ENCODE measurements around the gene GPR87. TPM values are rescaled to one million over a fixed set of nuclear protein-coding genes. Genes with fewer than 3 reads are reported as not detected.
A peak's percentile ranks its signal among the peaks of the same experiment; 100 is the strongest.

The GPR87 gene
- total and polyA plus RNA-seq, 7 donors, result not detected

- Histone ChIP-seq H3K27ac (no peak overlapping the region), H3K27me3 (ENCODE audit: insufficient read depth in 3 of 3, low read length in 2 of 3) (no peaks in the 10 kb centered on the region), H3K4me1 (no peaks in the 10 kb centered on the region), H3K36me3 (ENCODE audit: insufficient read depth in 1 of 2, low read depth in 1 of 2) (no peaks in the 10 kb centered on the region), H3K9me3 (no peaks in the 10 kb centered on the region), H3K4me3 (peak overlapping the region; percentile 23)
- 56 to 68% (median 61%) methylated on average over 10 of the region's 10 CpGs for WGBS, 3 donors
- intact Hi-C loops (cut with DNase I), result loop anchor here in 1 of 2 donors (5.0 kb wide), 1 partner anchor 101 kb away; no protein-coding TSS in a partner anchor
- TF ChIP-seq CTCF (IDR thresholded peaks at IDR 0.05), result no peak
- DNase-seq (no peak), ATAC-seq (peak in 2 of 4 donors; percentile 25 to 30)
These were observed 11.8 kb upstream of the GPR87 start for GRCh38 chr3:151328298-151328995.

GRCh38 chr3:151327571-151328198 lies 11.1 kb upstream of the GPR87 start:
- H3K36me3 ChIP-seq (ENCODE audit: insufficient read depth in 1 of 2, low read depth in 1 of 2), result no peaks in the 10 kb centered on the region
- ATAC-seq (peak in 1 of 4 donors; percentile 62), DNase-seq (no peak)
- intact Hi-C loops (cut with DNase I), result loop anchor here in 1 of 2 donors (5.0 kb wide), 1 partner anchor 100 kb away; no protein-coding TSS in a partner anchor
- TF ChIP-seq CTCF (IDR thresholded peaks at IDR 0.05), result peak; percentile 52
- no peaks in the 10 kb centered on the region for H3K9me3 ChIP-seq
- no peaks in the 10 kb centered on the region for H3K4me1 ChIP-seq
- H3K4me3 ChIP-seq, result no peak overlapping the region
- H3K27ac ChIP-seq, result no peak overlapping the region
- H3K27me3 ChIP-seq (ENCODE audit: insufficient read depth in 3 of 3, low read length in 2 of 3), result no peaks in the 10 kb centered on the region
- WGBS, 3 donors, result 20 to 33% (median 23%) methylated on average over 3 of the region's 3 CpGs

- intact Hi-C loops (cut with DNase I), result no loop called here
- ATAC-seq, result no peak
- Histone ChIP-seq H3K4me1 (no peaks in the 10 kb centered on the region), H3K4me3 (no peak overlapping the region), H3K27ac (no peak overlapping the region), H3K27me3 (ENCODE audit: insufficient read depth in 3 of 3, low read length in 2 of 3) (no peaks in the 10 kb centered on the region), H3K36me3 (ENCODE audit: insufficient read depth in 1 of 2, low read depth in 1 of 2) (no peaks in the 10 kb centered on the region), H3K9me3 (no peaks in the 10 kb centered on the region)
- no peak for TF ChIP-seq CTCF (IDR thresholded peaks at IDR 0.05)
- DNase-seq, result no peak
- WGBS, 3 donors, result 91 to 100% (median 100%) methylated on average over 1 of the region's 1 CpG
These were observed 5.9 kb upstream of the GPR87 start for GRCh38 chr3:151322511-151322910.

- no peak for TF ChIP-seq CTCF (IDR thresholded peaks at IDR 0.05)
- H3K9me3 ChIP-seq, result no peaks in the 10 kb centered on the region
- DNase-seq (no peak), ATAC-seq (no peak)
- no peaks in the 10 kb centered on the region for H3K36me3 ChIP-seq (ENCODE audit: insufficient read depth in 1 of 2, low read depth in 1 of 2)
- H3K27me3 ChIP-seq (ENCODE audit: insufficient read depth in 3 of 3, low read length in 2 of 3), result no peaks in the 10 kb centered on the region
- intact Hi-C loops (cut with DNase I), result no loop called here
- H3K4me3 ChIP-seq, result no peak overlapping the region
- 72 to 80% (median 78%) methylated on average over 1 of the region's 1 CpG for WGBS, 3 donors
- H3K27ac ChIP-seq, result no peak overlapping the region
- H3K4me1 ChIP-seq, result no peaks in the 10 kb centered on the region
These were observed 4.9 kb upstream of the GPR87 start for GRCh38 chr3:151321526-151321925.

All from psoas muscle (tissue), 8 donors.